Chondrocyte (in vitro differentiated cells): Measurements from ENCODE around the gene RYR2. TPM values are rescaled to one million over a fixed set of nuclear protein-coding genes. Genes with fewer than 3 reads are reported as not detected.

ENCODE experiments used
- DNase-seq: peaks from one replicate; pipeline ENCODE4 v3.0.0; 2021; ENCODE audit warnings: mixed read lengths, low spot score
- H3K27ac Mint-ChIP-seq: one replicate; pipeline ENCODE4 v1.8.0; 2021; ENCODE audit warnings: mild to moderate bottlenecking, moderate library complexity, mixed read lengths; ENCODE audit not compliant: unreplicated experiment
- H3K27me3 Mint-ChIP-seq: 2 replicates; pipeline ENCODE4 v1.8.0; 2021; ENCODE audit warnings: low read depth, mixed read lengths
- H3K36me3 Mint-ChIP-seq: 2 replicates; pipeline ENCODE4 v1.8.0; 2021; ENCODE audit warnings: low read depth, mixed read lengths
- H3K4me1 Mint-ChIP-seq: 2 replicates; pipeline ENCODE4 v1.8.0; 2021; ENCODE audit warnings: low read depth, mild to moderate bottlenecking, mixed read lengths
- H3K4me3 Mint-ChIP-seq: one replicate; pipeline ENCODE4 v1.8.0; 2021; ENCODE audit warnings: mild to moderate bottlenecking, moderate library complexity, mixed read lengths; ENCODE audit not compliant: unreplicated experiment
- H3K9me3 Mint-ChIP-seq: 2 replicates; pipeline ENCODE4 v1.8.0; 2021; ENCODE audit warnings: low read depth, mixed read lengths
- total RNA-seq: library from RNA; stranded (reverse); gene quantifications from 3 replicates; pipeline ENCODE4 v1.2.1, GENCODE V29; 2021
- TF ChIP-seq, protein P1 (sequence below): fragments of 200-600 bp; sonication (generic); IDR thresholded peaks from 2 replicates; pipeline ENCODE4 v1.5.0; 2021; ENCODE audit warnings: antibody characterized with exemption, mild to moderate bottlenecking, moderate library complexity

RYR2 gene
- total RNA-seq, 1 donor from 2014 or later, result 0.12 TPM

DNA sequence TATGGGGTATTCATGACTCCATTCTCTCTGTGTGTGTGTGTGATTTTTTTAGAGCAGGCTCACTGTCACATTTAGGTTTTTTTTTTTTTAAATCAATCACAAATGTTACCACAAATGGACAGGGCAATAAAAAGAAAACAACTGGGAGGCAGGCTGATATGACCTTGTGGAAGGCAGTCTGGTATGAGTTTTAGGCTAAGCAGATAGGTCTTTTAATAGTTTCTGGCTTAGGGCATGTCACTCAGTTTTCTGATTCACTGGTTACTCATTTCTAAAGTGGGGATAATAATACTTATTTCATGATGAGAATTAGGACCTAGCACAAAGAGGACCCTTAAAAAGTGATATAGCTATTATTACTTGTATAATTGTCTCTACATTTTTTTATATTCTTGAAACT, 278.9 kb downstream of the RYR2 start:
- no peak overlapping the region for H3K4me3 Mint-ChIP-seq
- H3K9me3 Mint-ChIP-seq, result no peaks in the 10 kb centered on the region
- H3K4me1 Mint-ChIP-seq, result no peaks in the 10 kb centered on the region
- H3K36me3 Mint-ChIP-seq, result no peaks in the 10 kb centered on the region
- no peaks in the 10 kb centered on the region for H3K27me3 Mint-ChIP-seq
- TF ChIP-seq, protein P1, sequence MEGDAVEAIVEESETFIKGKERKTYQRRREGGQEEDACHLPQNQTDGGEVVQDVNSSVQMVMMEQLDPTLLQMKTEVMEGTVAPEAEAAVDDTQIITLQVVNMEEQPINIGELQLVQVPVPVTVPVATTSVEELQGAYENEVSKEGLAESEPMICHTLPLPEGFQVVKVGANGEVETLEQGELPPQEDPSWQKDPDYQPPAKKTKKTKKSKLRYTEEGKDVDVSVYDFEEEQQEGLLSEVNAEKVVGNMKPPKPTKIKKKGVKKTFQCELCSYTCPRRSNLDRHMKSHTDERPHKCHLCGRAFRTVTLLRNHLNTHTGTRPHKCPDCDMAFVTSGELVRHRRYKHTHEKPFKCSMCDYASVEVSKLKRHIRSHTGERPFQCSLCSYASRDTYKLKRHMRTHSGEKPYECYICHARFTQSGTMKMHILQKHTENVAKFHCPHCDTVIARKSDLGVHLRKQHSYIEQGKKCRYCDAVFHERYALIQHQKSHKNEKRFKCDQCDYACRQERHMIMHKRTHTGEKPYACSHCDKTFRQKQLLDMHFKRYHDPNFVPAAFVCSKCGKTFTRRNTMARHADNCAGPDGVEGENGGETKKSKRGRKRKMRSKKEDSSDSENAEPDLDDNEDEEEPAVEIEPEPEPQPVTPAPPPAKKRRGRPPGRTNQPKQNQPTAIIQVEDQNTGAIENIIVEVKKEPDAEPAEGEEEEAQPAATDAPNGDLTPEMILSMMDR, result no peak
- H3K27ac Mint-ChIP-seq, result no peak overlapping the region
- DNase-seq, result no peak

DNA sequence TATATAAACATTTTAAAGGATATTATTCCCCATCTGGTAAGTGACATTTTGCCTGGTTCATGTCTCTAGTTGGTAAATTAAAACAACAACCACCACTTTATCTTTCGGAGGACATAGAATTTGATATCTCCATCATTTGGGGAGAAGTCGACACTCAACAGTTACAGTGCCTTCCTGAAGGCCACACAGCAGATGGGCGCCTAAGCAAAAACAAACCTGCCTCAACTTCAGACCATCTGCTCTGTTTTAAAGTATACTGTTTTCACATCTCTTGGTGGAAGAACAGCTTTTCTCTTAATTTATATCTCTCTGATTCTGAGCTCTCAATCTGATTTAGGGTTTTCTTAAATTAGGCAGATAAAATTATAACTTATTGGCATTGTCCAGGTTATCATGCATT, 282.2 kb downstream of the RYR2 start:
- no peak overlapping the region for H3K27ac Mint-ChIP-seq

DNA sequence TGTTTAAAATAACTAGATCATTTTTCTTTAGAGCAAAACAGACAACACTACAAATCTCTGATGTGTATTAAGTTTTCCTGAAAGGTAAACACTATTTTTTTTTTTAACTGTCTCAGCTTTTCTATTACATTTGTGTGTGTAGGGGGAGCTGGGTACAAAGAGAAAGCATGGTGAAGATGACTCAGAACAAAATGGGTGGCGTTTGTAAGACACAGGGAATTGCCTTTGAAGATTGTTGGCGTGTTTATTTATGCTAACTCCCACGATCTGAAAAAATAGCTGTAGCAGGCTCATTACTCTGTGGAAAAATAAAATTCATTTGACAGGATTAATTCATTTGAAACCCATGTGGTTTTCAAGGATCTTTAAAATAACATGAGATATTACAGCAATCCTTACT, 285.1 kb downstream of the RYR2 start:
- H3K4me3 Mint-ChIP-seq, result no peak overlapping the region
- no peak overlapping the region for H3K27ac Mint-ChIP-seq
- H3K9me3 Mint-ChIP-seq, result no peaks in the 10 kb centered on the region
- no peaks in the 10 kb centered on the region for H3K4me1 Mint-ChIP-seq
- no peak for DNase-seq
- TF ChIP-seq, protein P1, result no peak
- no peaks in the 10 kb centered on the region for H3K36me3 Mint-ChIP-seq
- peaks cover 3% of the 10 kb centered on the region for H3K27me3 Mint-ChIP-seq

More for the DNA sequence above, 282.2 kb downstream of the RYR2 start:
- Mint-ChIP-seq H3K4me1 (no peaks in the 10 kb centered on the region), H3K27me3 (peaks cover 2% of the 10 kb centered on the region), H3K4me3 (no peak overlapping the region), H3K36me3 (no peaks in the 10 kb centered on the region), H3K9me3 (no peaks in the 10 kb centered on the region)
- TF ChIP-seq, protein P1, result no peak
- no peak for DNase-seq

DNA sequence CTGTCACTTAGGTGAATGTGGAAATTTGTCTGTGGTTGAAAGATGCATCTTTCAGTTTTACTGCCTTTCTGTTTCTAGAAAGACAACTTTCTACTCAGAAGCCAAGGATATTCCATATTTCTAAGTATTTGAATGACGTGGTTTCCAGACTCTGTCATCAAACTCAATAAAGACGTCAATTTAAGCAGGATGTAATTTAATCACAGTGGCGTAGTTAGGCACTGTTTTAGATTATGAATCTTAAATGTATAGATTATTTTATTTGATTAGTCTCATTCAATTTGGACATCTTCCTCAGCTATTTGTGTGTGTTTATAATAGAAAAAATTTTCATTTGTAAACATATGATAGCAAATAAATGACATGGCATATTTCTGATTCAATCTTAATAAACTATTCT, 298.9 kb downstream of the RYR2 start:
- no peaks in the 10 kb centered on the region for H3K36me3 Mint-ChIP-seq
- DNase-seq, result no peak
- no peaks in the 10 kb centered on the region for H3K4me1 Mint-ChIP-seq
- H3K9me3 Mint-ChIP-seq, result no peaks in the 10 kb centered on the region
- no peak overlapping the region for H3K27ac Mint-ChIP-seq
- TF ChIP-seq, protein P1, result no peak
- H3K27me3 Mint-ChIP-seq, result peaks cover 3% of the 10 kb centered on the region
- no peak overlapping the region for H3K4me3 Mint-ChIP-seq

DNA sequence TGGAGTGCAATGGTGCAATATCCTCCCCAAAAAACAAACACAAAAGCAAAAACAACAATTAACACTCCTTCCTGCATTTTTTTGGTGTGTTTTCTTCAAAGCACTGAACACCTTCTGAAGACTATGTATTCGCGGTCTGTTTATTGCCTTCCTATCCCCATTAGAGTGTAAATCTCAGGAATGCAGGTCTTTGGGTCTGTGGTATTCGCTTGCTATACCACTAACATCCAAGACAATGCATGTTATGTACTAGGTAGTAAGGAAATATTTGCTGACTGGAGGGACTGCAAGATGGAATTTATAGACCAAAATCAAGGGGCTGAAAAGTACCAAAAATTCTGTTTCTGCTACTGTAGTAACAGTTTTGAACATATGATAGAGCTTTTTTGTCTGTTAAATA, 299.4 kb downstream of the RYR2 start:
- Mint-ChIP-seq H3K4me1 (no peaks in the 10 kb centered on the region), H3K36me3 (no peaks in the 10 kb centered on the region), H3K27ac (no peak overlapping the region), H3K9me3 (no peaks in the 10 kb centered on the region), H3K4me3 (no peak overlapping the region), H3K27me3 (peaks cover 3% of the 10 kb centered on the region)
- no peak for DNase-seq
- TF ChIP-seq, protein P1, result no peak
